HG02678 (cell line): ENCODE results near the gene SRC.

ENCODE experiments used
- ATAC-seq: cut with Tn5 transposase; IDR thresholded peaks from one replicate; pipeline ENCODE4 v1.9.1; 2021; ENCODE audit warnings: mild to moderate bottlenecking, moderate library complexity; ENCODE audit not compliant: unreplicated experiment

SRC gene

DNA sequence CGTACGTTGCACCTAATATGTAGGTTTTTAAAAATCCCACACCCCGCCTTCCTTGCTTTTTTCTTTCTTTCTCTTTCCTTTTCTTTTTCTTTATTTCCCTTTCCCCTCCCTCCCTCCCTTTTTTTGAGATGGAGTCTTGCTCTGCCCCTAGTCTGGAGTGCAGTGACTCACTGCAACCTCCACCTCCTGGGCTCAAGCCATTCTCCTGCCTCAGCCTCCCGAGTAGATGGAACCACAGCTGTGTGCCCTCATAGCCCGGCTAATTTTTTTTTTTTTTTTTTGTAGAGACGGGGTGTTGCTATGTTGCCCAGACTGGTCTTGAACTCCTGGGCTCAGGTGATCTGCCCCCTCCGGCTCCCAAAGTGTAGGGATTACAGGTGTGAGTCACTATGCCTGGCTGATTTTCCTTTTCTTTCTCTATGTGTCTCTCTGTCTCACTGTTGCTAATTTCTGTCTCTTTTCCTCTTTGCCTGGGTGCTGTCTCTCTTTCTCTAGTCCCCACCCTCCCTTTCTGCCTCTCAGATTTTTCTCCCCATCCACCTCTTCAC, 61.2 kb downstream of the SRC start:
- no peak for ATAC-seq

DNA sequence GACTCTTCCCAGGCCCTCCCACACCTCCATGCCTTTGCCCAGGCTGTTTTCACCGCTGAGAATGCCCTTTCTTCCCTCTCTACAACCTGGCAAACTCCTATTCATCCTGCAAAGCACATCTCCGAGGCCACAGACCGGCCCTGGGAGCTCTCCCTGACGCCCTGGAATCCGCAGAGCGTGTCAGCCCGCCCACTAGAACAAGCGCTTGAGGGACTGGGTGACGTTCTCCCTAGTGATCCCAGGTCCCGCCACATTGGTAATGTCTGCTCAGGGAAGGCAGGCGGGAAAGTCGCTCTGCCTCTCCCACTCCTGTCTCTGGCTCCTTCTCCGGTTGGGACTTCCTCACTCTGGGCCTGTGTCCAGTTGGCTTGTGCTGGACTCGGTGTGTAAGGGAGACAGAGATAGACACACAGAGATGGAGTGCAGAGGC, 61.6 kb downstream of the SRC start:
- ATAC-seq: no peak

DNA sequence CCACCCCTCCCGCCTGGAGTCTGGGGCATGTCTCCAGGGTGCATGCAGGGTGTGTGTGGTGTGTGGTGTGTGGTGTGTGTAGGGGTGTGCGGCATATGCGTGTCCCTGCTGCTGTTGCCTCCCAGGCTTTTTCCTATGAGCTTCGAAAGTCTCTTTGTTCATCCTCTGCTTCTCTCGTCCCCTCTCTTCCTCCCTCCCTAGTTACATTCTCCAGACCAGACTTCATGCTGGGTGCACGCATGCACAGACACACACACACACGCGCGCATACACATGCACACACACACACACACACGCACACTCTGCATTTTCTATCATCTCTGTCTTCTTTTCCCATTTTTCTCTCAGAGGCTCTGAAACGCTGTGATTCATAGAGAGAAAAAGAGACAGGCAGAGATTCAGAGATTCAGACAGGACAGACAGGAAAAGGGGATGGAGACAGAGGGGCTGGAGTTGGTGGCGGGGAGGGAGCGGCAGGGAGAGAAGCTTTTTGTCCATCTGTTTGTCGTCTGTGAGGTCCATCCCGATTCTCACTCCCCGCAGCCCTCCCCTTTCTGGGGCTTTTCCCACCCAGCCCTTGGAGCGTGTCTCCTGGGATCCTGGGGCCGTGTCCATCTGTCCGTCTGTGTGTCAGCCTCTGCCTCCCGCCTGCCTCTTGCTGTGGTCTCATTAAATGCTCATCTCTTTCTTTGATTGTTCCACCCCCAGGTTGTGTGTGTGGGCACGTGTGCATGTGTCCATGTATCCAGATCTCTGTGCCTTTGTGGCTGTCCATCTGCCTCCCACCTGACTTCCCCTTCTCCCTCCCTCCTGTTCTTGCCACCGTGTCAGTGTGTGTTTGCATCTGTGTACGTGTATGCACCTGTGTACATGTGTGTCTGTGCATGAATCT, 62.6 kb downstream of the SRC start:
- peak; percentile 6 for ATAC-seq

DNA sequence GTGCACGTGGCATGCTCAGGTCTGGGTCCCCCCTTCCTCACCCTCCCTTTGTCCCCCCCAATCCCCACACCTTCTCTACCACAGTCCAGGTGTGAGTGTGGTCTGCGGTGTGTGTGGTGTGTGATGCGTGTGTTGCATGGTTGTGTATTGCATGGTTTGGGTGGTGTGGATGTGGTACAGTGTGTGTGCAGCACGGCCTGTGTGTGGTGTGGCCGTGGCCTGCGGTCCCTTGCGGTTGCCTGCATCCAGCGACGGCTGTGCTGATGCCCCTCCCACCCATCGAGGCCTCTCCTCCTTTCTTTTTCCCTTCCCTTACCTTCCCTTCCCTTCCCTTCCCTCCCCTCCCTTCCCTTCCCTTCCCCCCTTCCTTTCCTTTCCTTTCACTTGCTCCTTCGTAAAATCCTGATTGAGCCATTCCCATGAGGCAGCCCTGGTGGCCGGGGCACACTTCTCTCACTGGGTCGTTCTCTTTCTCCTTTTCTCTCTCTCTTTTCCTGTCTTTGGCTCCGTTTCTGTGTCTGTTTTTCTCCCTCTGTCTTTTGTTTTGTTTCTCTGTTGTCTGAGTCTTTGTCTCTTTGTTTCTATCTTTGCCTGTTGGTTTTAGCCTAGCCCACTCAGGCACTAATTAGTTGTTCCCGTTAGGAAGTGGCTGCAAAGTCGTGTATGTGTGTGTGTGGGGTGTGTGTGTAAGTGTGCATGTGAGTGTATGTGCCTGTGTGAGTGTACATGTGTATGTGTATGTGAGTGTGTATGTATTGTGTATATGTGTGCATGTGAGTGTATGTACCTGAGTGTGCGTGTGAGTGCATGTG, 65.7 kb downstream of the SRC start:
- no peak for ATAC-seq

DNA sequence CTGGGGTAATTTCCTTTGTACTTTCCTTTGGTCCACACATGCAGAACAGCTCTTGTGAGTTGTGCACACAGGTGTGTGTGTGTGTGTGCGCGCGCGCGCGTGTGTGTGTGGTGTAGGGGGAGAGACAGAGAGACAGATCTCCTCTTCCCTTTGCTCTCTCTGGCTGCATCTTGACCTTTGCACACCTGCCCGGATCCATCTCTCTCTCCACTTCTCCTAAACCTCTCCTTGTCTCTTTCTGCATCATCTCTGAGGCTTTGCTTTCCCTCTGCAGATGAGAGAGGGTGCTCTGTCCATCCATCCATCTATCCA, 67.0 kb downstream of the SRC start:
- no peak for ATAC-seq

DNA sequence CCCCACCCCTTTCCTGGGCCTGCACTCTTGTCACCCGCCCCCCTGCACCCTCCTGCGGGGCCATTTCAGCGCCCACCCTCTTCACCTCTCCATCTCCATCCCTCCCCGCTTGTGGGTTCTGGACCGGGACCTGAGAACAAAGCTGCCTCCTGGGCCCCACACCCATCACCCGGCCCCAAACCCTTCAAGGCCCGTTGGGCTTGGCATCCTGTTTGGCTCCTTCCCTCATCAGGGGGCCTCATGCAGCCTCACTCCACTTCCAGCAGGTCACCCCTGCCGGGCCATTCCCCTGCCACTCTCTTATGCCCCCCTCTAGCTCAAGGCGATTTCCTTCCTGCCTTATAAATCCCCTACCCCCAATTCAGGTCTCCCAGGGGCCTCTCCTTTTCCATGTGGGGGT, 67.4 kb downstream of the SRC start:
- ATAC-seq: no peak

DNA sequence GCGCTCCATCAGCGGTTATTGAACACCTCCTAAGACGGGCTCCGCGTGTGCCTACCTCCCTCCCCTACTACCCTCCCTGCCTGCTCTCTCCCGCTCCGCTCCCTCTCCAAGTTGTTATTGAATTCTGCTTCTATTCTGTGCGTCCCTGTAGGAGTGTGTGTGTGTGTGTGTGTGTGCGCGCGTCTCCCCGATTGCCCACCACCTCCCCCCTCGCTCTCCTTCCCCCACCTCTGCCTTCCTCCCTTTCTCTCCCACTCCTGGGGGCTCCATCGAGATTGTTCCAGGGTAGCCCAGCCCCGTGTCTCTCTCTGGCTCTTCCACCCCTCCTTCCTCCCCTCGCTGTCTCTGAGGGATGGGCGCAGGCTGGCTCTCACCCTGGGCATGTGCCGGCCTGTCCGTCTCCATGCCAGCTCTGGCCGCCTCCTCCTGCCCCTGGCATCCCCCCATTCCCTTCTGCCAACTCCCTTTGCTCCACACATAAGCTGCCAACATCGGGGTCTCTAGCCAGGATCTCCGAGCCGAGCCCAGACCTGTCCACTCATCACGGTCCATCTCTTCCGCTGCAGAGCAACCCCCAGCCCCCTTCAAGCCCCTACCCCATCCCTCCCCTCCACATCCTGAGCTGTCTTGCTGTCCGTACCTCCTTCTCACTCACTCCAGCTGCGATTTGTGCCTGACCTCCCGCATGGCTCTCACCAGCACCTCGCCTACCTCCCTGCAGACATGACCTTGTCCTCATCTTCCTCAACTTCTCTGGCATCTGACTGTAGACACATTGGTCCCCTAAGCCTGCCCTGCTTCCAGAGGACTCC, 68.5 kb downstream of the SRC start:
- ATAC-seq: no peak

DNA sequence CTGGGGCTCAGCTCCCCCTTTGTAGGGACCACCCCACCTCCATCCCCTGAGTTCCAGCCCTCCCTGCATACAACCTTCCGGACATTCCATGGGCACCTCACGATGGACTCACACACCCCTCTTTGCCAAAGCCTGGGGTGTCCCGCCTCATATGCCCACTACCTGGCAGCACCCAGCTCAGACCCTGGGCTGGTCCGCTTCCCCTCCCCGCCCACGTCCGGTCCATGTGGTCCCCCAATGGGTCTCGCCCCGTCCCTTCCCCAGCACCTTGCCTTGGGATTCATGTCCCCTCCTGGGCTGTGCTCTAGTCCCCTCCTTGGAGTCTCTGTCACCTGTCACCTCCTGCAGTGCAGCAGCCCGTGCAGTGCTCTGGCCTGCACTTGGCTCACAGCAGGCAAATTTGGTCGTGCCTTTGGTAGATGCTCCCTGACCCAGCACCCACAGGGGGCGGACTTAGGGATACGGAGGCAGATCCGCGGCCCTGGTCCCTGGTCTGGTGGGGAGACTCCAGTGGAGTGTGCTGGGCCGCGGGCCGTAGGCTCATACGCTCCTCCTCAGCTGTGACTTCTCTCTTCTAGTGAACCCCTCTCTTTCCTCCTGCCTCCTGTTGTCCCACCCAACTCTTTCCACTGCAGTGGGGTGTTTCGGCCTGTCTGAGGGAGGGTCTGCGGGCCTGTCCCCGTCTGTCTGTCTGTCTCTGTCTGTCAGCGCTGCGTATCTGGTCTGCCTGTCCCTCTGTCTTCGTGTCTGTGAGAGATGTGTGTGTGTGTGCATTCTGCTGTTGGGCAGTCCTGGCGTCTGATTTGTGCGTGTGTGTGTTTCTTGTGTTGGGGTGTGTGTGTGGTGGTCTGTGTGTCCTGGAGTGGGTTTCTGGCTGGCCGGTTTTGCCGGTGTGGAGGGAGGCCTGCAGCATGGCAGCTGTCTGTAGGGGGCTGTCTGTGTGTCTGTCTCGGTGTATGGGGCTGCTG, 69.5 kb downstream of the SRC start:
- ATAC-seq: no peak

DNA sequence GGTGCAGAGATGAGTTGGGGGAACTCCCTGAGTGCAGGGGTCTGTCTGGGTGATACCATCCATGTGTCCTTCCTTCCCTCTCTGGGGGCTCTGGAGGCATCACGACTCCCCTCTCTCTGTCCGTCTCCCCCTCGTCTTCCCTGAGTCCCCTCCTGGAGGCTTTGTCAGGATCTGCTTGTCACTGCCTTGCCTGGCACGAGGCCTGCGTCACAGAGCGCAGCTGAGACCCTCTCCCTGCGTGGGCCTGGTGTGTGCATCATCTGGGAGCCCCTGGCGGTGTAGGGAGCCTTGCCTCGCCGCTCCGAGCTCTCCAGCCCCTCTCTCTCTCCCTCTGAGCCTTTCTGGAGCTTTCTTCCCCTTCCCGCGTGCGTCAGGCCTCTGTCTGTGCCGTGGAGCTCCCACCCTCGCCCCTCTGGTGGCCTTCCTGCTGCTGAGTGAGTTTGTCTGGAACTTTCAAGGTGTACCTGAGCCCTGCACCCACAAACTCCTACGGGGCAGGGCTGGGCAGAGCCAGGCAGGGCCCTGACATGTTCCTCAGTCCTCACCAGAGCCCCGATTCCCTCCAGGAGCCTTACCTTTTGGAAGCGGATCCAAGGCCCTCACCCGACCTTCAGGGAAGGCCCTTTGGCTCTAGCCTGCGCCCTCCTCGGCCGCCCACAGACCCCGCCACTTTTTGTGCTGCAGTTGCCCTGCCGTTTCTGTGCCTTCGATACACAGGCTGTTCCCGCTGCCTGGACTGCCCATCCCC, 70.3 kb downstream of the SRC start:
- no peak for ATAC-seq

DNA sequence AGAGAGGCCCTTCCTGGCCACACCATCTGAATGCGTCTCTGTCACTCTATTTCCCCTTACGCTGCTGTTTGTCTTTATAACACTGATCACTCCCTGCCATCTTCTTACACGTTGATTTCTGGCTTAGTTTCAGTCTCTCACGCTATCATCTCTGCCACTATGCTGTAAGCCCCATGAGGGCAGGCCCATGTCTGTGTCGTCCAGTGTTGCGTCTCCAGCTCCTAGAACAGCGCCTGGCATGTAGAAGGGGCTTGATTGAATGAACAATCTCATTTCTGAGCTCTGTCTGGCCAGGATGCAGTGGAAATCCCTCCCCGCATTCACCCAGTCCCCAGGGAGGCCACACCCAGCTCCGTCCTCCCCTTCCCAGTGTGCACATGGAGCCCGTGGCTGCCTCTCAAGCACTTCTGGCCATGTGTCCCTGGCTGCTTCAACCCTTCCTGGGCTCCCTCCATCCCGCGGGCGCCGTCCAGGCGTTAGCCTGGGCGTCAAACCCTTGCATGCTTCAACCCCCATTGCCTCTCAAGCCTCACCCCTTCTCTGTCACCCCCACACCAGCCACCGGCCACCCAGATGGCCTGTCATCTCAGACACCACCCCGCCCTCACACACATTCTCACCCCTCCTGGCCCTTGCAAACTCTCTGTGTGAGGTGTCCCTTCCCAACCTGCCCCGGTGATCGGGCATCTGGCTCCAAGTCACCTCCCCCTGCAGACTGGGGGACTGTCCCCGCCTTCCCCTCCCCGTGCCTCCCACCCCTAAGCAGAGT, 71.1 kb downstream of the SRC start:
- ATAC-seq: no peak

DNA sequence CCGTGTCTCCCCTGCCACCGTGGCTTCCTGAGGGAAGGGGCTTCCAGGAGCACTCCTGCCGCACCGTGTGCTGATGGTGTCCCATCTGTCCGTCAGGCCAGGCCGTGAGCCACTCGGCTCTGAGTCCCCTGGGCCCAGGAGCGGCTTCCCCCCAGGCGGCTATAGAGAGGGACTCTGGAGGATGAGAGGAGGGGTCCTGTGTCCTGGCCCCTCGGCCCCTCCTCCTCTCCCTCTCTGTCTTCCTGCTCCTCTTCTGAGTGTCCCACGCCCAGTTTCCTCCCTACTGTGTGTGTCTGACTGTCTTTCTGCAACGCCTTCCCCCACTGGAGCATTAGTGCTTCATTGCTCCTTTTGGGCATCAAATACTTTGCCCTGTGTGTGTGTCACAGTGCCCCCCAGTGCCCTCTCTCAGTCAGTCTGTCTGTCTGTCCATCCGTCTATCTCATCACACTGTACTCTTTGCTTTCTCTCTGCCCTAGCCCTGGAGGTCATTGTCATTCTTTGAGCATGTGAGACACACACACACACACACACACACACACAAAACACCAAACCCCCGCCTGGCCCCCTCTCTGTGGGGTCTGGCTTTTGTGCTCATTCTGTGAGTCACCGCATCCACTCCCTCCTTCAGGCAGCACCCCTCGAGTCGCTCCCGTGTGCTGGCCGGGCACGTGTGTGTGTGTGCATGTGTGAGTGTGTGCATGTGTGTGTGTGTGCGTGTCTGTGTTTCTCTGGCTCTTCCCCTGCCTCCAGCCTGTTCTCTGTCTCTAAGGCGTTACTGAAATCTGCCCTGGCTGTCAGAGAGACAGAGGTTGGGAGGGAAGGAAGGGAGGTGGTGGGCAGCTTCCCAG, 71.9 kb downstream of the SRC start:
- no peak for ATAC-seq

DNA sequence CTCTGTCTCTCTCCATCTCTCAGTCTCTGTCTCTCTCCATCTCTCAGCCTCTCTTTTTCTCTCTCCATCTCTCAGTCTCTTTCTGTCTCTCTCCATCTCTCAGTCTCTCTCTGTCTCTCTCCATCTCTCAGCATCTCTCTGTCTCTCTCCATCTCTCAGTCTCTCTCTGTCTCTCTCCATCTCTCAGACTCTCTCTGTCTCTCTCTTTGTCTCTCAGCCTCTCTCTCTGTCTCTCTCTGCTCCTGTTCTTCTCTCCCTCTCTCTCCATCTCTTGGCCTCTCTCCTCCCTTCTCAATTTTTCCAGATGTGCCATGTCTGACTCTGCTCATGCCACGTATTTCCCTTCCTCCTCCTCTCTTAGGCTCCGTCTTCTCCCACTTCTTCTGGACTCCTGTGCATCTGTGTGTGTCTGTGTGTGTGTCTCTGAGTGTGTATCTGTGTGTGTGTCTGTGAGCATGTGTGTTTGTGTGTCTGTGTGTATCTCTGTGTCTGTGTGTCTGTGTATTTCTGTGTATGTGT, 72.7 kb downstream of the SRC start:
- ATAC-seq: no peak

DNA sequence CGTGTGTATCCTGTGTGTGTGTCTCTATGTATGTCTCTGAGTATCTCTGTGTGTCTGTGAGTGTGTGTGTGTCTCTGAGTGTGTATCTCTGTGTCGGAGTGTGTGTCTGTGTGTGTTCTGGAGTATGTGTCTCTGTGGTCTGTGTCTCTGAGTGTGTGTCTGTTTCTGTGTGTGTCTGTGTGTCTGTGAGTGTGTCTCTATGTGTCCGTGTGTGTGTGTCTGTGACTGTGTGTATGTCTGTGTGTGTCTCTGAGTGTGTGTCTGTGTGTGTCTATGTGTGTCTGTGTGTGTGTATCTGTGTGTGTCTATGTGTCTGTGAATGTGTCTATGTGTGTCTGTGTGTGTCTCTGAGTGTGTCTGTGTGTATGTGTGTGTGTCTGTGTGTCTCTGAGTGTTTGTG, 73.4 kb downstream of the SRC start:
- no peak for ATAC-seq

DNA sequence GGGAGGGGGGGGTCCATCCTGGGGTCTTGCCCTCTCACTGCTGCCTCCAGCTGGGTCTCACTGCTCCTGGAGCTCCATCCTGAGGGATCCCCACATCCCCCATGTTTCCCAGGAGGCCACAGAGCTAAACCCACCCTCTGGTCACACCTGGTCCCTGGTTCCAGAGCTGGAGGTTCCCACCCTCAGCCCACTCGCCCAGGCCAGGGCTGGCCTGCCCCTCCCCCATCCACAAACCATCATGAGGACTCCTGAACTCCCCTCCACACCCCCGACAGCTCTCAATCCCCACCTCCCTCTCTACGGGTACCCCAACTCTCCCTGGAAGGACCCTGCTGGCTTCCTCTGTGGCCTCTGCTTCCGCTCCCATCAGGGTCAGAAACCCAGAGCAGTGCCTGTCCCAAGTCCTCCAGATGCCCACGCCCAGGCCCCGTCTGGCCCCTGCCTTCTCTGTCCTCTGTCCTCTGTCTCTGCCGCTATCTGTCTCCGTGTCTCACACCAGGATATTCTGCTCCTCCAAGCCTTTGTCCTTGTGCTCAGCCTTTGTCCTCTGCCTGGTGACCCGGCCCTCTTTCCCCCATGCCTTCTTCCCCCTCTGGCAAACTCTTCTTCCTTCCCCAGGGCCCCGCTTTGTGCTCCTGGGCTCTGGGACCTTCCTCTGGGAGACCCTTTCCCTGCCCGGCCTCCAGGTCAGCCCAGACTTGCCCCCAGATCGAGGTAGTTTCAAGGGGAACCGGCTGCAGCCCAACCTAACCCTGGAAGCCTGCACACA, 74.0 kb downstream of the SRC start:
- ATAC-seq: no peak

DNA sequence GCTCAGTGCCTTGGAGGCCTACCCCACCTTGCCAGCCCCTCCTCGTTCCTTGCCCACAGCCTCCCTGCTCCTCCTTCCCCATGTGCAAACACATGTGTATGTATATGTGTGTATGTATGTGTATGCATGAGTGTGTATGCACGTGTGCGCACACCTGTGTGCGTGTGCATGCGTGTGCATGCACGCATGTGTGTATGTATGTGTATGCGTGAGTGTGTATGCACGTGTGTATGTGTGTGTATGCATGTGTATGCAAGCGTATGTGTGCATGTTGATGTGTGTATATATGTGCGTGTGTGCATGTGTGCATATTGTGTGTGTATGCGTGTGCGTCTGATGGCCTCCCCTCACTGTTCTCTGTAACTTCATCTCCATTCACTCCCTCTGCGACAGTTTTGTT, 74.7 kb downstream of the SRC start:
- no peak for ATAC-seq

DNA sequence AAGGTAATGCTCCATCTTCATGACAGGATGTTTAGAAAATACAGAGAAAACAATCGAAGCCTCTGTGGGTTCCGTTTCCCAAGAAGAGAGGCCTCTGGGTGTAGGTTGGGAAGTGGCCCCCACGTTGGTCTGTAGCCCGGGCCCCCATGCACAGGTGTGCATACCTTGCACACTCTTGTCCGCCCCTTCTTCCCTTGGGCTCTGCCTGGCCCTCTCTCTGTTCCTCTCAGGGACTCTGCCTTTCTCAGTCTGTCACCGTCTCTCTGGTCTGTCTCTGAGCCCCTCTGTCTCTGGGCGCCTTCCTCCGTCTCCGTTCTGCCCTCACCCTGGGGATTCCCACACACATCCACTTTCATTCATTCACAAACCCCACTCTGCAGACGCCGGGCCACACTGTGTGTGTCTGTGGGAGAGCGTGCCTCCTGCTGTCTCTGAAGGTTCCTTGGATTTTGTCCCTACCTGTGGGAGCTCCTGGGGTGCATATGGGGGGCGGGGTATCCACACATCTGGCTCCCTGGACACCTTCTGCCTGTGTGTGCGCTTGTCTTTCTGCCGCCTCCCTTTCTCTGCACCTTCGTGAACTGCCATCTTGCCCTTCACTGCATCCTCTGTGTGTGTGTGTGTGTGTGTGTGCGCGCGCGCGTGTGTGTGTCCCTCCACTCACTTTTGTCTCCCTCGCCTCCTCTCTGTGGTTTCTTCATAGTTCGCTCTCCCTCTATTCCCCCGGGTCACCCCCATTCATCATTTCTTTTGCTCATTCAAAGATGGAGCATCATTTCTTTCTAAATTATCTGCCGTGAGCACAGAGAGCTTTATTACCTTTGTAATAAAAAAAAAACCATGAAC, 75.3 kb downstream of the SRC start:
- no peak for ATAC-seq
